ENCODE results near the gene ZNF335.

GRCh38 chr20:45904583-45905504 lies 67.2 kb downstream of the ZNF335 start:
- no peak for TF ChIP-seq CTCF (IDR thresholded peaks at IDR 0.05)
- no peak for TF ChIP-seq POLR2A (IDR thresholded peaks at IDR 0.05)
